ENCODE results near the gene EFCAB3.

GRCh38 chr17:62398891-62399290 is 18.5 kb downstream of the EFCAB3 start:
- no peak for TF ChIP-seq POLR2A (IDR thresholded peaks at IDR 0.05)
- TF ChIP-seq, protein P1, sequence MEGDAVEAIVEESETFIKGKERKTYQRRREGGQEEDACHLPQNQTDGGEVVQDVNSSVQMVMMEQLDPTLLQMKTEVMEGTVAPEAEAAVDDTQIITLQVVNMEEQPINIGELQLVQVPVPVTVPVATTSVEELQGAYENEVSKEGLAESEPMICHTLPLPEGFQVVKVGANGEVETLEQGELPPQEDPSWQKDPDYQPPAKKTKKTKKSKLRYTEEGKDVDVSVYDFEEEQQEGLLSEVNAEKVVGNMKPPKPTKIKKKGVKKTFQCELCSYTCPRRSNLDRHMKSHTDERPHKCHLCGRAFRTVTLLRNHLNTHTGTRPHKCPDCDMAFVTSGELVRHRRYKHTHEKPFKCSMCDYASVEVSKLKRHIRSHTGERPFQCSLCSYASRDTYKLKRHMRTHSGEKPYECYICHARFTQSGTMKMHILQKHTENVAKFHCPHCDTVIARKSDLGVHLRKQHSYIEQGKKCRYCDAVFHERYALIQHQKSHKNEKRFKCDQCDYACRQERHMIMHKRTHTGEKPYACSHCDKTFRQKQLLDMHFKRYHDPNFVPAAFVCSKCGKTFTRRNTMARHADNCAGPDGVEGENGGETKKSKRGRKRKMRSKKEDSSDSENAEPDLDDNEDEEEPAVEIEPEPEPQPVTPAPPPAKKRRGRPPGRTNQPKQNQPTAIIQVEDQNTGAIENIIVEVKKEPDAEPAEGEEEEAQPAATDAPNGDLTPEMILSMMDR (IDR thresholded peaks at IDR 0.05) = no peak
